Measurements from ENCODE around the gene ALDH1A1. TPM values are rescaled to one million over a fixed set of nuclear protein-coding genes. Genes with fewer than 3 reads are reported as not detected.

The ALDH1A1 gene
- total RNA-seq, 4 donors from 2014 or later, result 2.9 to 56.6 (median 27.5) TPM

- intact Hi-C loops (cut with DNase I), result no loop called here
- peaks cover under 1 to 57% (median 7%) of the 10 kb centered on the region in 3 donors for H3K4me1 ChIP-seq
- H3K36me3 ChIP-seq, result no peaks in the 10 kb centered on the region
- no peak overlapping the region for H3K27ac ChIP-seq
- DNase-seq, result no peak
- H3K27me3 ChIP-seq, result no peaks in the 10 kb centered on the region
- no peaks in the 10 kb centered on the region for H3K9me3 ChIP-seq
- no peak overlapping the region for H3K4me3 ChIP-seq
- TF ChIP-seq, protein P1, sequence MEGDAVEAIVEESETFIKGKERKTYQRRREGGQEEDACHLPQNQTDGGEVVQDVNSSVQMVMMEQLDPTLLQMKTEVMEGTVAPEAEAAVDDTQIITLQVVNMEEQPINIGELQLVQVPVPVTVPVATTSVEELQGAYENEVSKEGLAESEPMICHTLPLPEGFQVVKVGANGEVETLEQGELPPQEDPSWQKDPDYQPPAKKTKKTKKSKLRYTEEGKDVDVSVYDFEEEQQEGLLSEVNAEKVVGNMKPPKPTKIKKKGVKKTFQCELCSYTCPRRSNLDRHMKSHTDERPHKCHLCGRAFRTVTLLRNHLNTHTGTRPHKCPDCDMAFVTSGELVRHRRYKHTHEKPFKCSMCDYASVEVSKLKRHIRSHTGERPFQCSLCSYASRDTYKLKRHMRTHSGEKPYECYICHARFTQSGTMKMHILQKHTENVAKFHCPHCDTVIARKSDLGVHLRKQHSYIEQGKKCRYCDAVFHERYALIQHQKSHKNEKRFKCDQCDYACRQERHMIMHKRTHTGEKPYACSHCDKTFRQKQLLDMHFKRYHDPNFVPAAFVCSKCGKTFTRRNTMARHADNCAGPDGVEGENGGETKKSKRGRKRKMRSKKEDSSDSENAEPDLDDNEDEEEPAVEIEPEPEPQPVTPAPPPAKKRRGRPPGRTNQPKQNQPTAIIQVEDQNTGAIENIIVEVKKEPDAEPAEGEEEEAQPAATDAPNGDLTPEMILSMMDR (IDR thresholded peaks at IDR 0.05), result no peak
- TF ChIP-seq POLR2A (IDR thresholded peaks at IDR 0.05), result no peak
Measured at GRCh38 chr9:72983056-72983455, 30.2 kb upstream of the ALDH1A1 start.

DNA sequence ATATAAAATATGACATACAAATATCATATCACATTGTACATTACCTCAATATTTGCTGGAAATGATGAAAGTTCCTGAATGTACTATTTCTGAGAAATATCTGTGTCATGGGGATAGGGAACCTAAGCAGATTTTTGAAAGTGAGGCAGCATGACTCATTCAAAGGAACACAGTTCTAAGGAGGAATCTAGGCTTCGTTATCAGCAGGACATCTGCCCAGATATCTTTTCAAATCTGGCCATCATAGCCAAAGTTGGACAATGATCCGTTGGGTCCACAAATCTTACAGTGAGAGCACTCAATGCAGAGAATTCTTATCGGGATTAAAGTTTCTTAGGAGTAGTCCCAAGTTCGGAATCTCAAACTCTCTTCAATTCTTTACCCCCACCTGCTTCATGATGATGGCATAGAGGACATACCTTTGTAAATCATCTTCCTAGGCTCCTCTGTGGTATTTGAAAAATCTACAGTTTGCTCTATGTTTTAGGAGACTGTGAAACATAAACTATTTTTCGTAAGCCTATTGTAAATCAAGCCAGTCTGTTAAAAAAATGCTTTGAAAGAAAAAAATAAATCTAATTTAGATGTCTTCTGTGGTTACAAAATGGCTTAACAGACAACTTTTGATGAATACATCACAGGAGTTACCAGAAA is 29.4 kb upstream of the ALDH1A1 start:
- H3K27ac ChIP-seq, result no peak overlapping the region
- no peaks in the 10 kb centered on the region for H3K9me3 ChIP-seq
- intact Hi-C loops (cut with DNase I), result no loop called here
- H3K4me3 ChIP-seq, result no peak overlapping the region
- no peak for DNase-seq
- no peaks in the 10 kb centered on the region for H3K36me3 ChIP-seq
- WGBS, 2 donors, result 76 to 87% methylated on average over 5 of the region's 5 CpGs
- peaks cover 0 to 56% (median 2%) of the 10 kb centered on the region in 3 donors for H3K4me1 ChIP-seq
- TF ChIP-seq, protein P1 (IDR thresholded peaks at IDR 0.05), result no peak
- TF ChIP-seq POLR2A (IDR thresholded peaks at IDR 0.05), result no peak
- no peaks in the 10 kb centered on the region for H3K27me3 ChIP-seq

GRCh38 chr9:72981433-72981832 is 28.6 kb upstream of the ALDH1A1 start:
- 82 to 94% methylated on average over 4 to 5 of the region's 5 CpGs for whole genome bisulfite sequencing, 2 donors
- intact Hi-C loops (cut with DNase I), result no loop called here
- H3K4me3 ChIP-seq, result no peak overlapping the region
- no peaks in the 10 kb centered on the region for H3K9me3 ChIP-seq
- no peak for DNase-seq
- peaks cover 0 to 52% (median 2%) of the 10 kb centered on the region in 3 donors for H3K4me1 ChIP-seq
- no peaks in the 10 kb centered on the region for H3K27me3 ChIP-seq
- H3K27ac ChIP-seq, result no peak overlapping the region
- no peaks in the 10 kb centered on the region for H3K36me3 ChIP-seq
- TF ChIP-seq, protein P1 (IDR thresholded peaks at IDR 0.05), result no peak
- no peak for TF ChIP-seq POLR2A (IDR thresholded peaks at IDR 0.05)

- no peaks in the 10 kb centered on the region for H3K27me3 ChIP-seq
- DNase-seq, result no peak
- no peaks in the 10 kb centered on the region for H3K36me3 ChIP-seq
- WGBS, 2 donors, result 53 to 68% methylated on average over 12 of the region's 12 CpGs
- intact Hi-C loops (cut with DNase I), result no loop called here
- H3K4me3 ChIP-seq, result no peak overlapping the region
- TF ChIP-seq POLR2A (IDR thresholded peaks at IDR 0.05), result no peak
- TF ChIP-seq, protein P1 (IDR thresholded peaks at IDR 0.05), result no peak
- peaks cover 0 to 50% (median 2%) of the 10 kb centered on the region in 3 donors for H3K4me1 ChIP-seq
- H3K27ac ChIP-seq, result no peak overlapping the region
- no peaks in the 10 kb centered on the region for H3K9me3 ChIP-seq
Measured at GRCh38 chr9:72980600-72981265, 27.9 kb upstream of the ALDH1A1 start.

GRCh38 chr9:72980183-72980582 is 27.3 kb upstream of the ALDH1A1 start:
- Histone ChIP-seq H3K27ac (no peak overlapping the region), H3K9me3 (no peaks in the 10 kb centered on the region), H3K4me3 (no peak overlapping the region), H3K36me3 (no peaks in the 10 kb centered on the region), H3K27me3 (no peaks in the 10 kb centered on the region), H3K4me1 (peaks cover 0 to 44% (median 2%) of the 10 kb centered on the region in 3 donors)
- intact Hi-C loops (cut with DNase I), result no loop called here
- 95 to 100% methylated on average over 2 of the region's 2 CpGs for WGBS, 2 donors
- TF ChIP-seq POLR2A (IDR thresholded peaks at IDR 0.05), result no peak
- TF ChIP-seq, protein P1 (IDR thresholded peaks at IDR 0.05), result no peak
- DNase-seq, result no peak

Measured in esophagus squamous epithelium (tissue), 5 donors.